ENCODE measurements around the gene GAS7. TPM values are rescaled to one million over a fixed set of nuclear protein-coding genes. Genes with fewer than 3 reads are reported as not detected.

The GAS7 gene
- total RNA-seq, 1 donor from 2014 or later = 78.0 TPM

DNA sequence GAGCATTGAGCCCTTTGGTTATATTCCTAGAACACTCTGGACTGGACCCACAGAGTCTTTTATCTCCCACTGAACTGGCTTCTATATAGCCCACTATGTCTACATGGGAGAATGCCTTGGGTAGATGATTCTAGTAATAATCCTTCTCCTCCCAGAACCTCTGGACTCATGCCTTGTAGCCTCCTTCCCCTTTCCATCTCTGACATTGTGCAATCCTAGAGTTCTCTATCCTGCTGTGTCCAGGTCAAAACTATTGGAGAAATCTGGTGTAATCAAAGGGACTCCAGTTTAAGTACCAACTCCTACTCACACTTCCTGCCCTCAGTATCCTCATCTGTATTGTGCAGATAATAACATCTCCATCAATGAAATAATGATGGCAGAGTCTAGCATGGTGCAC, 302.5 kb downstream of the GAS7 start:
- H3K4me1 ChIP-seq = no peaks in the 10 kb centered on the region
- no peaks in the 10 kb centered on the region for H3K27me3 ChIP-seq
- no peaks in the 10 kb centered on the region for H3K9me3 ChIP-seq
- no peak for DNase-seq (ENCODE audit: low spot score in 2 of 2)
- no peaks in the 10 kb centered on the region for H3K36me3 ChIP-seq
- H3K27ac ChIP-seq = no peak overlapping the region
- no peak overlapping the region for H3K4me3 ChIP-seq
- intact Hi-C loops (cut with DNase I) = no loop called here
- TF ChIP-seq, protein P1, sequence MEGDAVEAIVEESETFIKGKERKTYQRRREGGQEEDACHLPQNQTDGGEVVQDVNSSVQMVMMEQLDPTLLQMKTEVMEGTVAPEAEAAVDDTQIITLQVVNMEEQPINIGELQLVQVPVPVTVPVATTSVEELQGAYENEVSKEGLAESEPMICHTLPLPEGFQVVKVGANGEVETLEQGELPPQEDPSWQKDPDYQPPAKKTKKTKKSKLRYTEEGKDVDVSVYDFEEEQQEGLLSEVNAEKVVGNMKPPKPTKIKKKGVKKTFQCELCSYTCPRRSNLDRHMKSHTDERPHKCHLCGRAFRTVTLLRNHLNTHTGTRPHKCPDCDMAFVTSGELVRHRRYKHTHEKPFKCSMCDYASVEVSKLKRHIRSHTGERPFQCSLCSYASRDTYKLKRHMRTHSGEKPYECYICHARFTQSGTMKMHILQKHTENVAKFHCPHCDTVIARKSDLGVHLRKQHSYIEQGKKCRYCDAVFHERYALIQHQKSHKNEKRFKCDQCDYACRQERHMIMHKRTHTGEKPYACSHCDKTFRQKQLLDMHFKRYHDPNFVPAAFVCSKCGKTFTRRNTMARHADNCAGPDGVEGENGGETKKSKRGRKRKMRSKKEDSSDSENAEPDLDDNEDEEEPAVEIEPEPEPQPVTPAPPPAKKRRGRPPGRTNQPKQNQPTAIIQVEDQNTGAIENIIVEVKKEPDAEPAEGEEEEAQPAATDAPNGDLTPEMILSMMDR (IDR thresholded peaks at IDR 0.05) = no peak

DNA sequence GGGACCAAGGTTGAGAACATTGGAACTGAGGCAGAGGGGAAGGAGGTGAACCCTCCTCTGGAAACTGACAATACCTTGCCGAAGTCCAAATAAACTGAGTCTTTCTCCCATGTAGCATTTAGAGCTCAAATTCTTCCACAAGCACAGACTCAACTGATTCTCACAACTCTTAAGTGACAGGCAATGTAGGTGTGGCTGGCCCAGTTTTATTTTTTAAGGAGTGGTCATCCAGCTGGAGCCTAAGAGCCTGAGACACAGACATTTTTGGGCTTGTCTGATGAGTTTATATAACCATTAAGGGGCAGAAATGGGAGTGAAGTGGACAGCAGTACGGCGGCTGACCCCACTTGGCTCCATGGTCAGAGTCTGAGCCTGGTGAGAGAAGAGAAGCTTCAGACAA, 304.2 kb downstream of the GAS7 start:
- Histone ChIP-seq H3K4me3 (no peak overlapping the region), H3K4me1 (no peaks in the 10 kb centered on the region), H3K9me3 (no peaks in the 10 kb centered on the region), H3K27ac (no peak overlapping the region), H3K27me3 (no peaks in the 10 kb centered on the region), H3K36me3 (no peaks in the 10 kb centered on the region)
- intact Hi-C loops (cut with DNase I) = no loop called here
- no peak for DNase-seq (ENCODE audit: low spot score in 2 of 2)
- TF ChIP-seq, protein P1 (IDR thresholded peaks at IDR 0.05) = no peak

DNA sequence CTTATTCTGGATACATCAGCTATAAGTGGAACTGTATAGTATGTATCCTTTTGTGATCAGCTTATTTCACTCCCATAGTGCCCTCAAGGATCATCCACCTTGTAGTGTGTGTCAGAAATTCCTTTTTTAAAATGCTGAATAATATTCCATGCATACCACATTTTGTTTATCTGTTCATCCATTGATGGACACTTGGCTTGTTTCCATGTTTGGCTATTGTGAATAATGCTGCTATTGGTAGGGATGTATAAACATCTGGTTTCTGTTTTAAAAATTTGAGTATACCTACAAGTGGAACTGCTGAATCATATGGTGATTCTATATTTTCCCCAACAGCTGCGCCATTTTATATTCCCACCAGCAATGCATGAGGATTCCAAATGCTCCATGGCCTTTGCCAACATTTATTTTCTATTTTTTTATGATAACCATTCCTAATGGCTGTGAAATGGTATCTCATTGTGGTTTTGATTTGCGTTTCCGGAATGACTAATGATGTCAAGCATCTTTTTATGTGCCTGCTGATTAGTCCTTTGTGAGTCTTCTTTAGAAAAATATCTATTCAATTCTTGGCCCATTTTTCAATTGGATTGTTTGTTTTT, 304.9 kb downstream of the GAS7 start:
- Histone ChIP-seq H3K27me3 (no peaks in the 10 kb centered on the region), H3K36me3 (no peaks in the 10 kb centered on the region), H3K4me3 (no peak overlapping the region), H3K4me1 (no peaks in the 10 kb centered on the region), H3K27ac (no peak overlapping the region), H3K9me3 (no peaks in the 10 kb centered on the region)
- TF ChIP-seq, protein P1 (IDR thresholded peaks at IDR 0.05) = no peak
- no peak for DNase-seq (ENCODE audit: low spot score in 2 of 2)
- intact Hi-C loops (cut with DNase I) = no loop called here

DNA sequence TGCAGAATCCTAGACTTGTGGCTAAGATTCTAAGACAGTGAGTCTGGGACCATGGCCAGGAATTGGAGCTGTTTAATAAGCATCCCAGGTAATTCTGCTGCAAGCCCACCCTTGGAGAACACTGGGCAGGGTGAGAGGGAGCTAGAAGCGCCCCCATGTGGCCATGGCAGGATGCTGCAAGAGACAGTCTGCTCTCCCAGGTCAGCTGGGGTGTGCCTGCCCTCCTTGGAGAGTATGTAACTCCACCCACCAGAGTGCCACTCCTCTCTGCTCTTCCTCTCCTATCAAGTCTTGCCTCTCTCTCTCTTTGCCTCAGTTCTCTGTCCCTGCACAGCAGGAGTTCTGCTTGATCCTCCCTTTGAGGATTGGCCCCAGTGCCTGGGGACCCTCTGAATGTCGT, 308.3 kb downstream of the GAS7 start:
- Histone ChIP-seq H3K4me1 (no peaks in the 10 kb centered on the region), H3K9me3 (no peaks in the 10 kb centered on the region), H3K27me3 (no peaks in the 10 kb centered on the region), H3K36me3 (no peaks in the 10 kb centered on the region), H3K27ac (no peak overlapping the region), H3K4me3 (no peak overlapping the region)
- intact Hi-C loops (cut with DNase I) = no loop called here
- TF ChIP-seq, protein P1 (IDR thresholded peaks at IDR 0.05) = peak in 1 of 3 experiments; percentile 21
- DNase-seq (ENCODE audit: low spot score in 2 of 2) = no peak

DNA sequence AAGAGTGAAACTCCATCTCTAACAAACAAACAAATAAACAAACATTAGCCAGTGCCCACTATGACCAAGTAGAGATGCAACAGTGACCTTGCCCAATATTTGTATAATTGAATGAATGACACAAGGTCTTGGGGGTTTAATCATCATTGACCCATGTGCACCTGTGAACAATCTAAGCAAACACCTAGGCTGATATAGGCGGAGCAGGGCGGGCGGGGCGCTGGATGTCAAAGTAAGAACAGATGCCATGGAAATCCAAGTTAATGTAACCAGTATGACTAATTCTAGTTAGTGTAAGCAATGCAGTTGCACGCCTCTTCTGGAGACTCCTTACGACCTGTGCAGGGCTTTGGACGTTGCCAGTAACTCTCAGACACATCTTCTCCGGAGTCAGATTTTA, 310.9 kb downstream of the GAS7 start:
- intact Hi-C loops (cut with DNase I) = no loop called here
- no peaks in the 10 kb centered on the region for H3K4me1 ChIP-seq
- no peak overlapping the region for H3K4me3 ChIP-seq
- no peaks in the 10 kb centered on the region for H3K27me3 ChIP-seq
- no peak overlapping the region for H3K27ac ChIP-seq
- peaks cover 0 to 1% of the 10 kb centered on the region in 2 donors for H3K9me3 ChIP-seq
- TF ChIP-seq, protein P1 (IDR thresholded peaks at IDR 0.05) = no peak
- DNase-seq (ENCODE audit: low spot score in 2 of 2) = no peak
- no peaks in the 10 kb centered on the region for H3K36me3 ChIP-seq

Measured in ascending aorta (tissue), 2 donors.